MCF 10A (cell line): ENCODE measurements around the gene CDCA7L. TPM values are rescaled to one million over a fixed set of nuclear protein-coding genes. Genes with fewer than 3 reads are reported as not detected.
A peak's percentile ranks its signal among the peaks of the same experiment; 100 is the strongest.
"Not testable (repeated sequence)": the region's sequence is repeated elsewhere in the genome, so short reads cannot be mapped to it uniquely, and the experiment has no call there.

Experiments
- BruUV-seq: library from RNA; stranded (reverse); fragments of 400-500 nt; replicated peaks from 2 replicates; lab custom pipeline; 2021; lab: Mats Ljungman, UMichigan
- CTCF ChIA-PET: fragments of 300-600 bp; sonication (Branson Sonifier 250); formaldehyde crosslinking; extraction: SDS; loops from one replicate; lab custom pipeline; 2021; ENCODE audit warnings: antibody characterized with exemption, inconsistent platforms; lab: Yijun Ruan, JAX
- POLR2A ChIA-PET: fragments of 300-600, 350-650 bp; sonication (Branson Sonifier 250); formaldehyde crosslinking; extraction: SDS; loops from one replicate; lab custom pipeline; 2020; ENCODE audit warnings: antibody characterized with exemption, inconsistent platforms; lab: Yijun Ruan, JAX
- DNase-seq: peaks from one replicate; pipeline ENCODE4 v3.0.0-alpha.2; 2018; ENCODE audit not compliant: unreplicated experiment
- H3K27ac Mint-ChIP-seq: one replicate; pipeline ENCODE4 v1.8.0; 2022; ENCODE audit warnings: mild to moderate bottlenecking, low read depth, mixed read lengths; ENCODE audit not compliant: unreplicated experiment
- H3K27me3 Mint-ChIP-seq: one replicate; pipeline ENCODE4 v1.8.0; 2022; ENCODE audit warnings: mixed read lengths; ENCODE audit not compliant: insufficient read depth, unreplicated experiment
- H3K36me3 Mint-ChIP-seq: one replicate; pipeline ENCODE4 v1.8.0; 2022; ENCODE audit warnings: mild to moderate bottlenecking, moderate library complexity, mixed read lengths; ENCODE audit not compliant: insufficient read depth, unreplicated experiment
- H3K4me1 Mint-ChIP-seq: one replicate; pipeline ENCODE4 v1.8.0; 2022; ENCODE audit warnings: mixed read lengths; ENCODE audit not compliant: insufficient read depth, unreplicated experiment
- H3K4me3 Mint-ChIP-seq: one replicate; pipeline ENCODE4 v1.8.0; 2022; ENCODE audit warnings: mild to moderate bottlenecking, moderate library complexity, mixed read lengths; ENCODE audit not compliant: unreplicated experiment
- H3K9me3 Mint-ChIP-seq: one replicate; pipeline ENCODE4 v1.8.0; 2022; ENCODE audit warnings: mixed read lengths; ENCODE audit not compliant: unreplicated experiment
- intact Hi-C: fragments of 100-400 bp; cut with micrococcal nuclease; formaldehyde crosslinking; loops from 2 replicates; pipeline ENCODE4 v1.14.1; 2022
- total RNA-seq: library from RNA; stranded (reverse); gene quantifications from 2 replicates; pipeline ENCODE4 v1.2.3, GENCODE V29; 2022
- TF ChIP-seq, protein P1 (sequence below): fragments of 200-600 bp; IDR thresholded peaks from one replicate; pipeline ENCODE4 v1.8.0; 2022; ENCODE audit warnings: antibody characterized with exemption, mild to moderate bottlenecking; ENCODE audit not compliant: unreplicated experiment

CDCA7L gene
- total RNA-seq, 1 experiment from 2014 or later = 43.6 TPM

DNA sequence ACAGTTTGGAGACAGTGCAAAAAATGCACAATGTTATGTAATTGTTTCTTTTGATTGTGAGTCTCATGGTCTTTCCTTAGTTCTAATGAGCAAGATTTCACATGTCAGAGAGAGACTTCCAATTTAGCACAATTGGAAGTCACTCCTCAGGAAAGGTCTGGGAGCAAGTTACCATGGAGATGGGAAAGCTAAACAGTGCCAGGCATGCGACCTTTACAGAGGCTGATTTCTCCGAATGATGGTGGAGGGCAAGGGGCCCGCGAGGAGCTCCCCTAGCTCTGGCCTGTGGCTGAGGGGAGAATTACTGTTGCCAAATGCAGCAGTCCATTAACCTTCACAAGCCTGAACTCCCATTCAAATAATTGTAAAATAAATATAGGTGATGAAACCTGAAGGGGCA is 59.3 kb downstream of the CDCA7L start:
- no TSS peak for BruUV-seq
- ChIA-PET CTCF (no interaction called here), POLR2A (no interaction called here)
- Mint-ChIP-seq H3K9me3 (no peaks in the 10 kb centered on the region), H3K27me3 (no peaks in the 10 kb centered on the region), H3K4me1 (no peaks in the 10 kb centered on the region), H3K27ac (no peak overlapping the region), H3K4me3 (no peak overlapping the region), H3K36me3 (no peaks in the 10 kb centered on the region)
- no peak for DNase-seq
- TF ChIP-seq, protein P1, sequence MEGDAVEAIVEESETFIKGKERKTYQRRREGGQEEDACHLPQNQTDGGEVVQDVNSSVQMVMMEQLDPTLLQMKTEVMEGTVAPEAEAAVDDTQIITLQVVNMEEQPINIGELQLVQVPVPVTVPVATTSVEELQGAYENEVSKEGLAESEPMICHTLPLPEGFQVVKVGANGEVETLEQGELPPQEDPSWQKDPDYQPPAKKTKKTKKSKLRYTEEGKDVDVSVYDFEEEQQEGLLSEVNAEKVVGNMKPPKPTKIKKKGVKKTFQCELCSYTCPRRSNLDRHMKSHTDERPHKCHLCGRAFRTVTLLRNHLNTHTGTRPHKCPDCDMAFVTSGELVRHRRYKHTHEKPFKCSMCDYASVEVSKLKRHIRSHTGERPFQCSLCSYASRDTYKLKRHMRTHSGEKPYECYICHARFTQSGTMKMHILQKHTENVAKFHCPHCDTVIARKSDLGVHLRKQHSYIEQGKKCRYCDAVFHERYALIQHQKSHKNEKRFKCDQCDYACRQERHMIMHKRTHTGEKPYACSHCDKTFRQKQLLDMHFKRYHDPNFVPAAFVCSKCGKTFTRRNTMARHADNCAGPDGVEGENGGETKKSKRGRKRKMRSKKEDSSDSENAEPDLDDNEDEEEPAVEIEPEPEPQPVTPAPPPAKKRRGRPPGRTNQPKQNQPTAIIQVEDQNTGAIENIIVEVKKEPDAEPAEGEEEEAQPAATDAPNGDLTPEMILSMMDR = no peak
- intact Hi-C loops = no loop called here

DNA sequence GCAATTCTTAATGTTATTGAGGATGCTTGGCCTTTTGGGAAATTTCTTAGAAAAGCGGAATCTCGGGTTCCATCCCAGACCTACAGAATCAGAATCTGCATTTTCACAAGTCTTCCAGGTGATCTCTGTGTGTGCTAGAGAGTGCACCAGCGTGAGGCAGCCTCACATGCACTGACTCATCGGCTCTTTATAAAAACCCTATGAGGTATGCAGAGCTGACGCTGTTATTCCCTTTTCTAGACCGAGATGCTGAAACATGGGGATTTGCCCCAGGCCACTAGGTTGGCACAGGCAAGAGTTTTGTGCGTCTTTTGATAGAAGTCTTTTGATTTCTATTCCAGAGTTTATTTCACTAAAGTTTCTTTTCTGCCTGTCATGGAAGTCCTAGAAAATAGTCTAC is 61.2 kb downstream of the CDCA7L start:
- TF ChIP-seq, protein P1 = no peak
- intact Hi-C loops = loop anchor here (5.0 kb wide), 1 partner anchor 807 kb away; no protein-coding TSS in a partner anchor
- Mint-ChIP-seq H3K27me3 (no peaks in the 10 kb centered on the region), H3K4me1 (no peaks in the 10 kb centered on the region), H3K4me3 (no peak overlapping the region), H3K9me3 (no peaks in the 10 kb centered on the region), H3K36me3 (no peaks in the 10 kb centered on the region), H3K27ac (no peak overlapping the region)
- DNase-seq = peak; percentile 53
- POLR2A ChIA-PET = interaction anchor here (1.2 kb wide), 1 partner anchor 61 kb away, joined by 4 read pairs; no protein-coding TSS in a partner anchor
- no TSS peak for BruUV-seq
- CTCF ChIA-PET = interaction anchor here (0.6 kb wide), 1 partner anchor 231 kb away, joined by 4 read pairs; no protein-coding TSS in a partner anchor

DNA sequence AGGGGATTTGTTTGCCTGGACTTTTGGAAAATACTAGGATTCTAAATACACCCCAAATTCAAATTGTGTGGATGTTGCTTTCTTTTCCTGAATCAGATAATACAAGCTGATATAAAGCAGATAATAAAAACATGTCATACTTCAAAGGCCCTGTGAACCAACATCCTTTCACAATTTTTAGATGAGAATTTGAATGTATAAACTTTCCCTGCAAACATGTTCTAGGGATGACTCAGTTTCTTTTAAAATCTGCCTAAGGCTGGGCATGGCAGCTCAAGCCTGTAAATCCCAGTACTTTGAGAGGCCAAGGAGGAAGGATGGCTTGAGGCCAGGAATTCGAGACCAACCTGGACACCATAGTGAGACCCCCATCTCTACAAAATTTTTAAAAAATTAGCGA is 62.2 kb downstream of the CDCA7L start:
- H3K4me3 Mint-ChIP-seq, H3K36me3 Mint-ChIP-seq, BruUV-seq, H3K4me1 Mint-ChIP-seq, H3K27ac Mint-ChIP-seq, DNase-seq, H3K9me3 Mint-ChIP-seq, H3K27me3 Mint-ChIP-seq, POLR2A ChIA-PET: not testable (repeated sequence)
- CTCF ChIA-PET = interaction anchor here (0.6 to 1.3 kb wide), 3 partner anchors 17 to 850 kb away, joined by 3 to 4 read pairs (median 3); no protein-coding TSS in a partner anchor
- intact Hi-C loops = loop anchor here (2.0 to 5.0 kb wide), 2 partner anchors 59 to 806 kb away; no protein-coding TSS in a partner anchor

DNA sequence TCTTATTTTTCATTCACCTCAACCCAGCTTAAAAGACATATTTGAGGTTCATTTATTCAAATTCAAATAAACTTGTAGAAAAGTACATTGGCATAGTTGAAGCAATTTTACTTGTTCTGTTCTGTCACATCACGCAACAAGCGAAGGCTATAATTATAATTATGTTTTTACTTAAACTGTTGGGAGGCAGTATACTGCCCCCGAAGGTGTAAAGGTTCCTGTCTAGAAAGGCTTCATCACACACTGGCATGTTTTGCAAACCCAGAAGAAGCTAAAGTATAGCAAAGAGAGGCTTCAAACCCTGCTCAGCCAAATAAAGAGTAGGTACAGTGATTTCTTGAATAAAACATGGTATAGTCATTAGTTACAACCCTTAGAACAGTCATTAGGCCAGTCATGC is 62.6 kb downstream of the CDCA7L start:
- Mint-ChIP-seq H3K27ac (no peak overlapping the region), H3K36me3 (no peaks in the 10 kb centered on the region), H3K4me1 (no peaks in the 10 kb centered on the region), H3K27me3 (no peaks in the 10 kb centered on the region), H3K4me3 (no peak overlapping the region), H3K9me3 (no peaks in the 10 kb centered on the region)
- BruUV-seq = no TSS peak
- ChIA-PET POLR2A (no interaction called here), CTCF (interaction anchor here (0.6 to 1.3 kb wide), 2 partner anchors 18 to 192 kb away, joined by 3 to 4 read pairs; no protein-coding TSS in a partner anchor)
- TF ChIP-seq, protein P1 = no peak
- intact Hi-C loops = loop anchor here (2.0 to 5.0 kb wide), 2 partner anchors 58 to 806 kb away; no protein-coding TSS in a partner anchor
- no peak for DNase-seq
